ENCODE measurements around the gene FTSJ3.
"Not testable (repeated sequence)": the region's sequence is repeated elsewhere in the genome, so short reads cannot be mapped to it uniquely, and the experiment has no call there.

The FTSJ3 gene, protein sequence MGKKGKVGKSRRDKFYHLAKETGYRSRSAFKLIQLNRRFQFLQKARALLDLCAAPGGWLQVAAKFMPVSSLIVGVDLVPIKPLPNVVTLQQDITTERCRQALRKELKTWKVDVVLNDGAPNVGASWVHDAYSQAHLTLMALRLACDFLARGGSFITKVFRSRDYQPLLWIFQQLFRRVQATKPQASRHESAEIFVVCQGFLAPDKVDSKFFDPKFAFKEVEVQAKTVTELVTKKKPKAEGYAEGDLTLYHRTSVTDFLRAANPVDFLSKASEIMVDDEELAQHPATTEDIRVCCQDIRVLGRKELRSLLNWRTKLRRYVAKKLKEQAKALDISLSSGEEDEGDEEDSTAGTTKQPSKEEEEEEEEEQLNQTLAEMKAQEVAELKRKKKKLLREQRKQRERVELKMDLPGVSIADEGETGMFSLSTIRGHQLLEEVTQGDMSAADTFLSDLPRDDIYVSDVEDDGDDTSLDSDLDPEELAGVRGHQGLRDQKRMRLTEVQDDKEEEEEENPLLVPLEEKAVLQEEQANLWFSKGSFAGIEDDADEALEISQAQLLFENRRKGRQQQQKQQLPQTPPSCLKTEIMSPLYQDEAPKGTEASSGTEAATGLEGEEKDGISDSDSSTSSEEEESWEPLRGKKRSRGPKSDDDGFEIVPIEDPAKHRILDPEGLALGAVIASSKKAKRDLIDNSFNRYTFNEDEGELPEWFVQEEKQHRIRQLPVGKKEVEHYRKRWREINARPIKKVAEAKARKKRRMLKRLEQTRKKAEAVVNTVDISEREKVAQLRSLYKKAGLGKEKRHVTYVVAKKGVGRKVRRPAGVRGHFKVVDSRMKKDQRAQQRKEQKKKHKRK

GRCh38 chr17:63827002-63827800 lies at the start of gene FTSJ3, which contains the start of gene PSMC5:
Gene FTSJ3, minus strand, starts transcription at chr17:63827663. Its CDS starts 761 bp downstream, at chr17:63826902.
Gene PSMC5, plus strand, starts transcription at chr17:63827431. Its CDS starts 60 bp downstream, at chr17:63827491.
- peak; percentile 93 for DNase-seq

- not testable (repeated sequence) for DNase-seq
Observed at GRCh38 chr17:63874693-63875092, 47.2 kb upstream of the FTSJ3 start.

DNA sequence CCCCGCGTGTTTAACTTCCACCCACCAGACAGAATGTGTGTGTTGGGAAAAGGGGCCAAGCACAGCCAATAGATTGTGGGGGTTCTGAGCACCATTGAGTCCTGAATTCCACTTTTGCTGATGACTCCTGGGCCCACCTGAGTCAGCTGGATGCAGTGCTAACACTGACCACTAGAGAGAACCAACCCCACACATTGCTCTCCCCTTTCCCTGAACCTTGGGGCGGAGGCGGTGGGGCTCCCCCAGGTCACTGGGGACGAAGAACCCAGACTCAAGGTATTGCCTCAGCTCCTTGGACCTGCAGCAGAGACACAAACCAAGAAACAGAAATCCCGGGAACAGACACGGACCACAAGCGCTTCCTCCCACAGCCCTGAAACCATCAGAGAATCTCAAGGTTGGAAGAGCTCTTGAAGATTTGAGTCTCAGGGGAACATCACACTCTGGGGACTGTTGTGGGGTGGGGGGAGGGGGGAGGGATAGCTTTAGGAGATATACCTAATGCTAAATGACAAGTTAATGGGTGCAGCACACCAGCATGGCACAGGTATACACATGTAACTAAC lies 46.7 kb upstream of the FTSJ3 start:
- not testable (repeated sequence) for DNase-seq

DNA sequence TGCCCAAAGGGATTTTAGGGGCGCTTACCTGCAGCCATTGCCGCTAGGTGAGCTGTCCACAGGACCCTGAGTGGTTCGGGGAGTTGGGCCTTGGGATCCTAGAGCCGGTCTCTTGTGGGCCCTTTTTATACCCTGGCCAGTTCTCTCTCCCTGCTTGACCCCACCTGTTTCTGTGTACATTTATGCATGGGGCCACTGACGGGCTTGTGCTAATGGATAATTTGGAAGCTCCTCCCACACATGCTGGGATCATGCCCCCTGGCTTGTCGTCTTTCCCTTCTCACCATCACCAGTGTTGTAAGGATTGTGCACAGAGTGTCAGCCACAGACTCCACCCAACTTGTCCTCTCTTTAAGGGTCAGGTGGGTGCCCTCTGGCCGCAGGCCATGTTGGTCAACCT lies 46.1 kb upstream of the FTSJ3 start, which contains the start of gene CSH2:
CSH2 (minus strand) TSS at position 101 of the 400 bp plus-strand sequence; CDS start at position 38, 63 bp downstream.
- DNase-seq = not testable (repeated sequence)

DNA sequence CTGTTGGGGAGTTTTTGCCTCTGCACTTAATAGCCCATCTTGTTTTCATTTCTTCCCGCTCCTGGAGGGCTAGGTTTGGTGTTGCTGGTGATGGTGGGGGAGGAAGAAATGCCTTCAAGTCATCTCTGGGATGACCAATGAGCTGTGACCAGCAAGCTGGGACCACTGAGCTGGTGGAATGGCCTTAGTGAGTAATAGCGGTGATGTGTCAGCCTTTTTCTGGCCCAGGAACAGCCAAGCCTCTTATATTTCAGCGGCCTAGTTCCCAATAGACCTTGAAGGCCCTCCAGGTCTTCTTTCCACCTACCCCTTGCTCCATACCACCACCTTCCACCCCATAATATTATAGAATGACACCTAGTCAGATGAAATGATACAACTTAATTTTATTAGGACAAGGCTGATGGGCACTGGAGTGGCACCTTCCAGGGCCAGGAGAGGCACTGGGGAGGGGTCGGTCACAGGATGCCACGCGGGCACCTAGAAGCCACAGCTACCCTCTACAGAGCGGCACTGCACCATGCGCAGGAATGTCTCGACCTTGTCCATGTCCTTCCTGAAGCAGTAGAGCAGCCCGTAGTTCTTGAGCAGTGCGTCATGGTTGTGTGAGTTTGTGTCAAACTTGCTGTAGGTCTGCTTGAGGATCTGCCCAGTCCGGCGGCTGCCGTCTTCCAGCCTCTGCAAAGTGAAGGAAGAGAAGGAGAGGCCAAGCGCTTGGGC lies 44.3 kb upstream of the FTSJ3 start:
- not testable (repeated sequence) for DNase-seq

- DNase-seq = not testable (repeated sequence)
Observed at GRCh38 chr17:63870292-63870665, 42.8 kb upstream of the FTSJ3 start.

DNA sequence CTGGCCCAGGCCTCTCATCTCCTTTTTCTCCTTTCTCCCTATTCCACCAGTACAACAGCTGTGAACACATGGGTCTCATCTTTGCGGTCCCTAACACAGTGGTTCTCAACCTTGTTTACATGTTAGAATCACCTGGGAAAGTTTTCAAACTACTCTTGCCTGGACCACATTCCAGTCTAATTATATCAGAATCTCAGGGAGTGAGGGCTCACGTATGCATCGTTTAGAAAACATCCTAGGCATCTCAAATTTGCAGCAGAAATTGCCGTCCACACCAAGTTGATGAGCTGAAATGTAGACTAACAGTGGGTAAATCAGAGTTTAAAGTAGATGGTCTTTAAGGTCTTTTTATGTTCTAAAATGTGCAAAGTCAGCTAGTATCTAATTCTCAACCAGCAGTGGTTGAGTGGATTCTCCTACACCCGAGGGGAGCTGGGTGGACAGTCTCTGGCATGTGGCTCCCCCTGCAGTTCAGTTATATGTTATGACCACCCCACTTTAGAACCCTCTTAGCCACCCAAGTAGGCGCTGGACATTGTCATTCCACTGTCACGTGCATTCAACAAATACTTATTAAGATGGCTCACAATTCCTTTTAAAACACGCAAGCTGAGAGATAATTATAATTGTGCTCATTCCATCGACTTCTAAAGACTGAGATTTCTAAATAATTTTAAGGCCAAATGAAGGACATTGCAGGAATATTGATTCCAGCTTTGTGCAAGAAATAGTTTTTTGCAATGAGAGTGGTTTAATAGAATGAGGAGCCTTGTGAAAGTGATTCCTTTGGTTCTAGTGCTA lies 42.2 kb upstream of the FTSJ3 start:
- DNase-seq = not testable (repeated sequence)

GRCh38 chr17:63866625-63867024 lies 39.2 kb upstream of the FTSJ3 start:
- not testable (repeated sequence) for DNase-seq

DNA sequence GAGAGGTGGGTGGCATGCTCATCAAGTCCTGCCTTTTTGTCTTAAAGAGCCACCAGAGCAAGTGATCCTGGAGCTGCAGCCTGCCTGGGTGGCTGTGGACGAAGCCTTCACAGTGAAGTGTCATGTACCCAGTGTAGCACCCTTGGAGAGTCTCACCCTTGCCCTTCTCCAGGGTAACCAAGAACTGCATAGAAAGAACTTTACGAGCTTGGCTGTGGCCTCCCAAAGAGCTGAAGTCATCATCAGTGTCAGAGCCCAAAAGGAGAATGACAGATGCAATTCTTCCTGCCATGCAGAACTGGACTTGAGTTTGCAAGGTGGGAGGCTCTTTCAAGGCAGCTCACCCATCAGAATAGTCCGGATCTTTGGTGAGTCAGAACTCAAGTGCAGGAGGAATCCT lies 31.8 kb upstream of the FTSJ3 start:
- no peak for DNase-seq

- not testable (repeated sequence) for DNase-seq
Observed at GRCh38 chr17:63856425-63856824, 29.0 kb upstream of the FTSJ3 start.

DNA sequence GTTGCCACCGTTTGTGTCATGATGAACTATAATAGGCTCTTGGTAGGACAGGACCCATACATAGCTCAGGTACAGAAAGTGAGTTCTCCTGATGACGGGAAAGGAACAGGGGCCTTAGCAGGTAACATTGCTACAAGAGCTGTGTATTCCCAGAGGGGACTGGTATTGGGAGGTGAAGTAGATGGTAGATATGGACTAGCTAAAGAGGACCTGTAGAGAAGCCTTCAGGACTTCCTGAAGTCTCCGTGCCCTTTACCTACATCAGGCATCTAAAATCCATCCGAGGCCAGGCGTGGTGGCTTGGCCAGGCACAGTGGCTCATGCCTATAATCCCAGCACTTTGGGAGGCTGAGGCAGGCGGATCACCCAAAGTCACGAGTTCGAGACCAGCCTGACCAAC lies 27.7 kb upstream of the FTSJ3 start:
- DNase-seq = no peak

DNA sequence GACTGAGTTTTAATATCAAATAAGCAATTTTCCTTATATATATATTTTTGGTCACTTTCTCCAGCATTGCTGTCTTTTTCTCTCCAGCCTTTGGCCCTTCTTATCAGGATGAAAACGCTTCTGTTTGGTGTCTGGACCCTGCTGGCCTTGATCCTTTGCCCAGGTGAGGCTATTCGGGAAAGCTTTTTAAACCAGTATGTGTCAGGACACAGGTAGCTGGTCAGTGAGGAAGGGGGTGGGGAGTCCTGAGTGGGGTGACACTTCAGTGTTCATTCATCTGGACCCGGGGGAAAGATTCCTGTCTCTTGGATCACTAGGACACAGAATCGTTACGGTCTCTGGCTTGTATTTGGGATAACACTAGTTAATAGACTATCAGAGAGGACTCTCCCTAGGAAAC lies 27.2 kb upstream of the FTSJ3 start:
- no peak for DNase-seq

DNA sequence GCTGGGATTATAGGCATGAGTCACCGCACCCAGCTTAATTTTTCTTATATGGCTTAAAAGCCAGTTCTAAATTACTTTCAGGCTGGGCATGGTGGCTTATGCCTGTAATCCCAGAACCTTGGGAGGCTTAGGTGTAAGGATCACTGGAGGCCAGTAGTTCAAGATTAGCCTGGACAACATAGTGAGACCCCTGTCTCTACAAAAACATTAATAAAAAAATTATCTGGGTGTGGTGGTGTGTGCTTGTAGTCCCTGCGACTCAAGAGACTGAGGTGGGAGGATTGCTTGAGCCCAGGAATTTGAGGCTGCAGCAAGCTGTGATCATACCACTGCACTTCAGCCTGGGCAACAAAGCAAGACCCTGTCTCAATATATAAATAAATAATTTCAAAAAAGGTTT lies 25.8 kb upstream of the FTSJ3 start:
- DNase-seq = no peak

DNA sequence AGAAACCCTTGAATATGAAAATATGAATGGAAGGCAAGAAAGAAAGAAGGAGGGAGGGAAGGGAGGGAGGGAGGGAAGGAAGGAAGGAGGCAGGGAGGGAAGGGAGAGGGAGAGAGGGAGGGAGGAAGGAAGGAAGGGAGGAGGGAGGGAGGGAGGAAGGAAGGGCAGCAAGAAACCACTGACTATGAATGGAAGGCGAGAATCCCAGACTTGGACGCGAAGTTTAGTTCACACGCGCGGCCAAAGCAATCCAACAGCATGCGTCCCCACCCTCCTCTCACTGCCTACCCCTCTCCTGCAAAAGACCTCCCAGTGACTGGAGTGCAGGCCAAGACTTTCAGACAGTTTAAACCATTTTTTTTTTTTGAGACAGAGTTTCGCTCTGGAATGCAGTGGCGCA lies 22.9 kb upstream of the FTSJ3 start:
- DNase-seq = no peak

GRCh38 chr17:63848834-63849689 lies 21.6 kb upstream of the FTSJ3 start:
- DNase-seq = peak; percentile 98

GRCh38 chr17:63847525-63848249 lies 20.2 kb upstream of the FTSJ3 start:
- no peak for DNase-seq

- DNase-seq = no peak
Observed at GRCh38 chr17:63845509-63845908, 18.0 kb upstream of the FTSJ3 start.

GRCh38 chr17:63843910-63844677 lies 16.6 kb upstream of the FTSJ3 start:
- DNase-seq = no peak
